ENCODE results near the gene SLC41A1.

GRCh38 chr1:205803986-205804385 lies 9.0 kb downstream of the SLC41A1 start:
- TF ChIP-seq CTCF (IDR thresholded peaks at IDR 0.05; ENCODE audit: low read depth, low read length) (no peak), EZH2phosphoT487 (IDR thresholded peaks at IDR 0.05; ENCODE audit: low read depth) (no peak)
